ENCODE results near the gene GALNT2. TPM values are rescaled to one million over a fixed set of nuclear protein-coding genes. Genes with fewer than 3 reads are reported as not detected.

Gene GALNT2
- total and polyA plus RNA-seq, 10 of the 15 experiments (the other 5 are each of a cell fraction or from before 2014, with no cell fraction given), result 0.52 to 27.7 (median 16.3) TPM

- TF ChIP-seq CTCF (IDR thresholded peaks at IDR 0.05 in 2 of 3, conservative IDR thresholded peaks at IDR 0.05 in 1 of 3; ENCODE audit: control insufficient read depth in 2 of 3, extremely low read depth in 1 of 3, insufficient read depth in 1 of 3, low read depth in 3 of 3, low read length in 3 of 3), result no peak
- TF ChIP-seq TARDBP (IDR thresholded peaks at IDR 0.05; ENCODE audit: borderline replicate concordance), result no peak
- peak; percentile 98 for TF ChIP-seq RAD51 (IDR thresholded peaks at IDR 0.05)
- TF ChIP-seq YBX1 (IDR thresholded peaks at IDR 0.05), result peak; percentile 83; the same call in 1 of the 2 replicates
- peak; percentile 92 for TF ChIP-seq TCF3 (IDR thresholded peaks at IDR 0.05; ENCODE audit: borderline replicate concordance, insufficient read depth, low read depth, low read length)
- peak; percentile 99 for TF ChIP-seq RUNX3 (IDR thresholded peaks at IDR 0.05; ENCODE audit: low read length)
- no peak for TF ChIP-seq SREBF2 (IDR thresholded peaks at IDR 0.05; ENCODE audit: low read length)
- peak; percentile 93 for TF ChIP-seq STAT3 (IDR thresholded peaks at IDR 0.05; ENCODE audit: low read depth, low read length)
- no peak for TF ChIP-seq SMC3 (IDR thresholded peaks at IDR 0.05; ENCODE audit: borderline replicate concordance, low read length)
- no peak for TF ChIP-seq PKNOX1 (IDR thresholded peaks at IDR 0.05)
- no peak for TF ChIP-seq NFYA (IDR thresholded peaks at IDR 0.05; ENCODE audit: borderline replicate concordance, low read depth, low read length)
- TF ChIP-seq PBX3 (IDR thresholded peaks at IDR 0.05; ENCODE audit: insufficient replicate concordance, low read depth, low read length), result no peak
- TF ChIP-seq RCOR1 (conservative IDR thresholded peaks at IDR 0.05; ENCODE audit: low read depth, low read length), result no peak
- TF ChIP-seq NFYB (IDR thresholded peaks at IDR 0.05; ENCODE audit: insufficient read depth, low read depth, low read length), result no peak
- TF ChIP-seq MEF2A (IDR thresholded peaks at IDR 0.05; ENCODE audit: insufficient read depth, low read depth, low read length), result peak; percentile 91
- TF ChIP-seq CEBPZ (IDR thresholded peaks at IDR 0.05; ENCODE audit: low read depth, low read length), result no peak
- peak in 1 of 2 experiments; percentile 64; a peak in 1 of 4 replicates for TF ChIP-seq ETV6 (conservative IDR thresholded peaks at IDR 0.05 in 1 of 2, IDR thresholded peaks at IDR 0.05 in 1 of 2; ENCODE audit: borderline replicate concordance in 1 of 2, low read depth in 1 of 2)
- peak; percentile 87; the same call in 1 of the 2 replicates for TF ChIP-seq ZBED1 (IDR thresholded peaks at IDR 0.05; ENCODE audit: borderline replicate concordance)
- TF ChIP-seq MTA3 (IDR thresholded peaks at IDR 0.05; ENCODE audit: borderline replicate concordance, low read length), result peak; percentile 78; the same call in 1 of the 2 replicates
- peak; percentile 65; the same call in 1 of the 2 replicates for TF ChIP-seq IRF4 (IDR thresholded peaks at IDR 0.05; ENCODE audit: low read depth, low read length)
- TF ChIP-seq BACH1 (IDR thresholded peaks at IDR 0.05; ENCODE audit: borderline replicate concordance), result peak; percentile 86; the same call in 1 of the 2 replicates
- TF ChIP-seq ZNF274 (IDR thresholded peaks at IDR 0.05; ENCODE audit: insufficient read depth, insufficient read length), result no peak
Observed at GRCh38 chr1:230123280-230124185, 56.5 kb downstream of the GALNT2 start (continued).
